IMR-90 (cell line): ENCODE results near the gene OR6K3. TPM values are rescaled to one million over a fixed set of nuclear protein-coding genes. Genes with fewer than 3 reads are reported as not detected.

Source experiments
- ATAC-seq: fragments of 200-7000 bp; cut with Tn5 transposase; 2 replicates; pipeline ENCODE4 v1.9.1; 2020; ENCODE audit warnings: low read depth, mild to moderate bottlenecking, moderate library complexity
- BruUV-seq: library from RNA; stranded (reverse); fragments of 400-500 nt; replicated peaks from 2 replicates; lab custom pipeline; 2021; lab: Mats Ljungman, UMichigan
- CTCF ChIA-PET: fragments of 300-600 bp; formaldehyde crosslinking; extraction: SDS; loops from one replicate; lab custom pipeline; 2021; ENCODE audit warnings: antibody characterized with exemption; lab: Yijun Ruan, JAX
- POLR2A ChIA-PET: fragments of 300-600 bp; sonication (Branson Sonifier 250); formaldehyde crosslinking; loops from one replicate; lab custom pipeline; 2022; ENCODE audit warnings: antibody characterized with exemption; ENCODE audit not compliant: unreplicated experiment; lab: Charles Lee
- DNase-seq: peaks from one replicate; pipeline ENCODE4 v3.0.0; 2013
- H2AFZ ChIP-seq: replicated peaks from 2 replicates; pipeline ENCODE3; 2013; ENCODE audit warnings: low read length, mild to moderate bottlenecking; ENCODE audit not compliant: poor library complexity
- H2AK5ac ChIP-seq: 2 replicates; pipeline ENCODE4 v1.6.1; 2013; ENCODE audit warnings: low read depth, low read length, inconsistent platforms
- H2AK9ac ChIP-seq: replicated peaks from 2 replicates; pipeline ENCODE3; 2013; ENCODE audit warnings: mild to moderate bottlenecking, low read depth, low read length, moderate library complexity; ENCODE audit not compliant: poor library complexity
- H2BK120ac ChIP-seq: 2 replicates; pipeline ENCODE4 v1.6.1; 2013; ENCODE audit warnings: low read depth, low read length, inconsistent platforms
- H2BK15ac ChIP-seq: 3 replicates; pipeline ENCODE4 v1.6.1; 2013; ENCODE audit warnings: low read depth, low read length, inconsistent platforms
- H2BK20ac ChIP-seq: 2 replicates; pipeline ENCODE4 v1.6.1; 2013; ENCODE audit warnings: low read depth, mild to moderate bottlenecking, inconsistent platforms, low read length, moderate library complexity
- H2BK5ac ChIP-seq: 2 replicates; pipeline ENCODE4 v1.6.1; 2013; ENCODE audit warnings: mild to moderate bottlenecking, low read depth, low read length, inconsistent platforms; ENCODE audit not compliant: poor library complexity, severe bottlenecking
- H3K14ac ChIP-seq: replicated peaks from 2 replicates; pipeline ENCODE4 v1.6.1; 2013; ENCODE audit warnings: low read depth, low read length, inconsistent platforms
- H3K18ac ChIP-seq: 2 replicates; pipeline ENCODE4 v1.6.1; 2013; ENCODE audit warnings: low read depth, low read length, control low read depth
- H3K23ac ChIP-seq: 2 replicates; pipeline ENCODE4 v1.6.1; 2013; ENCODE audit warnings: low read depth, low read length, inconsistent platforms
- H3K27ac ChIP-seq: 2 replicates; pipeline ENCODE4 v1.5.1; 2013; ENCODE audit warnings: mild to moderate bottlenecking, control low read depth, low read length; ENCODE audit not compliant: insufficient read depth
- H3K27me3 ChIP-seq: 2 replicates; pipeline ENCODE4 v1.6.1; 2013; ENCODE audit warnings: low read length; ENCODE audit not compliant: control insufficient read depth, insufficient read depth
- H3K36me3 ChIP-seq: 2 replicates; pipeline ENCODE4 v1.6.1; 2013; ENCODE audit warnings: low read length, mixed read lengths; ENCODE audit not compliant: control insufficient read depth, insufficient read depth
- H3K4ac ChIP-seq: 2 replicates; pipeline ENCODE4 v1.6.1; 2013; ENCODE audit warnings: low read depth, low read length, inconsistent platforms
- H3K4me1 ChIP-seq: 2 replicates; pipeline ENCODE4 v1.6.1; 2013; ENCODE audit warnings: low read length, mixed read lengths; ENCODE audit not compliant: control insufficient read depth, insufficient read depth
- H3K4me2 ChIP-seq: 2 replicates; pipeline ENCODE4 v1.6.1; 2013; ENCODE audit warnings: low read depth, mild to moderate bottlenecking, control low read depth, low read length, moderate library complexity
- H3K4me3 ChIP-seq: 2 replicates; pipeline ENCODE4 v1.5.1; 2013; ENCODE audit warnings: low read depth, mild to moderate bottlenecking, control low read depth, low read length, moderate library complexity; ENCODE audit not compliant: insufficient read depth
- H3K56ac ChIP-seq: 2 replicates; pipeline ENCODE4 v1.6.1; 2013; ENCODE audit warnings: low read length, inconsistent platforms; ENCODE audit not compliant: insufficient read depth; ENCODE audit errors: extremely low read depth
- H3K79me1 ChIP-seq, 2 experiments: 2 replicates each; pipeline ENCODE4 v1.6.1; 2013; ENCODE audit warnings: low read length in 2 of 2, inconsistent platforms in 1 of 2, low read depth in 1 of 2
- H3K9ac ChIP-seq: 2 replicates; pipeline ENCODE4 v1.6.1; 2013; ENCODE audit warnings: low read depth, low read length, control low read depth
- H3K9me1 ChIP-seq: 2 replicates; pipeline ENCODE4 v1.6.1; 2013; ENCODE audit warnings: low read length, inconsistent platforms; ENCODE audit not compliant: insufficient read depth
- H3K9me3 ChIP-seq: 2 replicates; pipeline ENCODE4 v1.6.1; 2013; ENCODE audit warnings: low read length; ENCODE audit not compliant: control insufficient read depth, insufficient read depth
- H4K20me1 ChIP-seq: 2 replicates; pipeline ENCODE4 v1.6.1; 2013; ENCODE audit warnings: low read length, inconsistent platforms; ENCODE audit not compliant: insufficient read depth
- H4K5ac ChIP-seq: 2 replicates; pipeline ENCODE4 v1.6.1; 2013; ENCODE audit warnings: mild to moderate bottlenecking, low read depth, low read length, control low read depth
- H4K8ac ChIP-seq, 2 experiments: 2 replicates each; pipeline ENCODE4 v1.6.1; 2013; ENCODE audit warnings: low read depth in 2 of 2, low read length in 2 of 2, control low read depth in 1 of 2, inconsistent platforms in 1 of 2
- H4K91ac ChIP-seq: 2 replicates; pipeline ENCODE4 v1.6.1; 2013; ENCODE audit warnings: low read depth, low read length, inconsistent platforms; ENCODE audit not compliant: insufficient read depth
- BHLHE40 ChIP-seq: fragments of 150-350 bp; IDR thresholded peaks from 2 replicates; pipeline ENCODE4 v1.6.1; 2016; ENCODE audit warnings: mild to moderate bottlenecking, low read depth, low read length
- CEBPB ChIP-seq: IDR thresholded peaks from 2 replicates; pipeline ENCODE4 v1.6.1; 2012; ENCODE audit warnings: low read depth, low read length, improper control_type of control experiment
- CHD1 ChIP-seq: IDR thresholded peaks from 2 replicates; pipeline ENCODE4 v1.6.1; 2012; ENCODE audit warnings: low read depth, low read length, improper control_type of control experiment
- CTCF ChIP-seq: conservative IDR thresholded peaks from 2 replicates; pipeline ENCODE4 v1.5.1; 2012; ENCODE audit warnings: mild to moderate bottlenecking, low read depth, low read length, improper control_type of control experiment
- ELK1 ChIP-seq: fragments of 150-350 bp; IDR thresholded peaks from 2 replicates; pipeline ENCODE4 v1.6.1; 2016; ENCODE audit warnings: low read depth, mild to moderate bottlenecking, low read length, moderate library complexity, borderline replicate concordance
- FOS ChIP-seq: fragments of 150-350 bp; IDR thresholded peaks from 2 replicates; pipeline ENCODE4 v1.6.1; 2016; ENCODE audit warnings: low read depth, low read length
- MAFK ChIP-seq: IDR thresholded peaks from 2 replicates; pipeline ENCODE4 v1.6.1; 2012; ENCODE audit warnings: low read depth, low read length, improper control_type of control experiment
- MAZ ChIP-seq: IDR thresholded peaks from 2 replicates; pipeline ENCODE4 v1.6.1; 2012; ENCODE audit warnings: low read depth, mild to moderate bottlenecking, low read length, improper control_type of control experiment, moderate library complexity, borderline replicate concordance
- MXI1 ChIP-seq: IDR thresholded peaks from 2 replicates; pipeline ENCODE4 v1.6.1; 2012; ENCODE audit warnings: low read depth, mild to moderate bottlenecking, low read length, moderate library complexity, borderline replicate concordance
- NFE2L2 ChIP-seq: fragments of 150-350 bp; IDR thresholded peaks from 2 replicates; pipeline ENCODE4 v1.6.1; 2016; ENCODE audit warnings: low read depth, mild to moderate bottlenecking, low read length
- POLR2A ChIP-seq: IDR thresholded peaks from 2 replicates; pipeline ENCODE4 v1.6.1; 2012; ENCODE audit warnings: mild to moderate bottlenecking, low read depth, low read length
- RAD21 ChIP-seq: IDR thresholded peaks from 2 replicates; pipeline ENCODE4 v1.6.1; 2012; ENCODE audit warnings: low read length, improper control_type of control experiment
- RCOR1 ChIP-seq: IDR thresholded peaks from 2 replicates; pipeline ENCODE4 v1.6.1; 2012; ENCODE audit warnings: mild to moderate bottlenecking, low read length, improper control_type of control experiment; ENCODE audit not compliant: insufficient replicate concordance
- RFX5 ChIP-seq: IDR thresholded peaks from 2 replicates; pipeline ENCODE4 v1.8.0; 2012; ENCODE audit warnings: low read depth, mild to moderate bottlenecking, low read length, moderate library complexity
- SMC3 ChIP-seq: fragments of 150-350 bp; IDR thresholded peaks from 2 replicates; pipeline ENCODE4 v1.6.1; 2016; ENCODE audit warnings: low read depth, mild to moderate bottlenecking, antibody characterized with exemption, low read length, moderate library complexity
- USF2 ChIP-seq: fragments of 150-350 bp; IDR thresholded peaks from 2 replicates; pipeline ENCODE4 v1.6.1; 2017; ENCODE audit warnings: mild to moderate bottlenecking, antibody characterized with exemption, low read length, low read depth
- WGBS, 2 experiments: methylation state at CpG; one replicate each; pipeline versions ENCODE4 v1.1.5 to v1.1.7; 2013; ENCODE audit warnings: missing lambda C conversion rate in 2 of 2; ENCODE audit not compliant: insufficient read length in 1 of 2; ENCODE audit errors: extremely low coverage in 2 of 2; 5-methylcytosine and 5-hydroxymethylcytosine counted together
- dilution Hi-C: fragments of 300-500 bp; cut with HindIII; formaldehyde crosslinking; loops from one replicate; pipeline ENCODE4 v1.14.3; 2018; ENCODE audit warnings: low sequenced_read_pairs; ENCODE audit not compliant: unreplicated experiment
- in situ Hi-C: fragments of 300-500 bp; cut with MboI; formaldehyde crosslinking; loops from 3 replicates; pipeline ENCODE4 v1.14.3; 2019; ENCODE audit warnings: low sequenced_read_pairs, inconsistent platforms, mixed read lengths
- intact Hi-C: fragments of 100-400 bp; cut with micrococcal nuclease; formaldehyde crosslinking; loops from 2 replicates; pipeline ENCODE4 v1.10.0; 2022
- polyA plus RNA-seq, 3 experiments: library from polyadenylated mRNA; depleted of rRNA; stranded (reverse); fragments of >200 nt; gene quantifications; 2 replicates each; pipeline ENCODE4 v1.2.3, GENCODE V29; 2012; ENCODE audit warnings: low replicate concordance in 1 of 3
- total RNA-seq: library from RNA; depleted of rRNA; stranded (reverse); fragments of >200 nt; gene quantifications from 2 replicates; pipeline ENCODE4 v1.2.3, GENCODE V29; 2012

The OR6K3 gene
- total and polyA plus RNA-seq, 2 of the 4 experiments (the other 2 are of a cell fraction) = not detected

GRCh38 chr1:158694596-158694995 lies 25.9 kb downstream of the OR6K3 start:
- Histone ChIP-seq H3K14ac (no peak overlapping the region), H2BK120ac (no peak overlapping the region), H3K9me3 (no peaks in the 10 kb centered on the region; the same call in 1 of the 2 replicates), H2AFZ (no peak overlapping the region), H3K4me2 (no peak overlapping the region), H3K4me3 (no peak overlapping the region), H3K79me1 (no peaks in the 10 kb centered on the region), H3K56ac (no peak overlapping the region), H2BK15ac (no peak overlapping the region), H4K8ac (no peak overlapping the region), H2BK5ac (no peak overlapping the region), H3K9me1 (no peaks in the 10 kb centered on the region), H2BK20ac (no peak overlapping the region), H3K23ac (no peak overlapping the region), H3K36me3 (no peaks in the 10 kb centered on the region), H3K9ac (no peak overlapping the region), H4K5ac (no peak overlapping the region), H2AK9ac (no peak overlapping the region), H3K27me3 (no peaks in the 10 kb centered on the region), H4K91ac (no peak overlapping the region), H3K18ac (no peak overlapping the region), H4K20me1 (no peaks in the 10 kb centered on the region), H3K27ac (no peak overlapping the region), H3K4me1 (no peaks in the 10 kb centered on the region), H2AK5ac (no peak overlapping the region), H3K4ac (no peak overlapping the region)
- POLR2A ChIA-PET = no interaction called here
- CTCF ChIA-PET = no interaction called here
- ATAC-seq = no peak
- DNase-seq = no peak
- no TSS peak for BruUV-seq
- in situ Hi-C loops (no loop called here), intact Hi-C loops (no loop called here), dilution Hi-C loops (no loop called here)
- no peak for TF ChIP-seq BHLHE40
- no peak for TF ChIP-seq USF2
- TF ChIP-seq SMC3 = no peak
- TF ChIP-seq CHD1 = no peak
- TF ChIP-seq RFX5 = no peak
- no peak for TF ChIP-seq NFE2L2
- TF ChIP-seq MAZ = no peak
- no peak for TF ChIP-seq RCOR1
- no peak for TF ChIP-seq POLR2A
- no peak for TF ChIP-seq FOS
- TF ChIP-seq CTCF = no peak
- no peak for TF ChIP-seq ELK1
- TF ChIP-seq RAD21 = no peak
- TF ChIP-seq MAFK = no peak
- TF ChIP-seq MXI1 = no peak
- no peak for TF ChIP-seq CEBPB
- WGBS, 2 experiments = no CpG with 5 or more reads among the region's 2 CpGs
